A549 (cell line): ENCODE measurements around the gene BPGM. TPM values are rescaled to one million over a fixed set of nuclear protein-coding genes. Genes with fewer than 3 reads are reported as not detected.

Source experiments
- ATAC-seq, 2 experiments: fragments of 200-7000 bp in 1 of 2; fragments of >200 bp in 1 of 2; cut with Nextera tagmentation in 1 of 2; cut with Tn5 transposase in 1 of 2; 3 replicates each; pipeline versions ENCODE4 v1.8.0 to v1.9.1; 2018 to 2020; ENCODE audit warnings: mild to moderate bottlenecking in 1 of 2, moderate library complexity in 1 of 2
- CTCF ChIA-PET: fragments of 300-600 bp; sonication (Branson Sonifier 250); formaldehyde crosslinking; extraction: SDS; loops from one replicate; lab custom pipeline; 2021; ENCODE audit warnings: antibody characterized with exemption, inconsistent platforms; lab: Yijun Ruan, JAX
- POLR2A ChIA-PET: fragments of 350-600 bp; formaldehyde crosslinking; extraction: SDS; loops from one replicate; lab custom pipeline; 2021; ENCODE audit warnings: antibody characterized with exemption, inconsistent platforms; lab: Yijun Ruan, JAX
- DNase-seq, 2 experiments: peaks; one replicate each; pipeline versions ENCODE4 v3.0.0 to v3.0.0-alpha.2; 2011 to 2016; ENCODE audit warnings: low read depth in 1 of 2, low spot score in 1 of 2
- FAIRE-seq: peaks from 2 replicates; lab custom pipeline; 2011; peaks lifted over from hg19 to GRCh38; lab: Jason Lieb, UNC
- H3K27ac ChIP-seq, 2 experiments: fragments of >200 bp; sonication (Bioruptor Twin); formaldehyde crosslinking; 3 replicates each; pipeline ENCODE4 v1.5.1; 2016 to 2017
- H3K4me1 ChIP-seq: fragments of >200 bp; sonication (Bioruptor Twin); formaldehyde crosslinking; 3 replicates; pipeline ENCODE4 v1.6.1; 2016
- H3K4me2 ChIP-seq: fragments of >200 bp; sonication (Bioruptor Twin); formaldehyde crosslinking; 3 replicates; pipeline ENCODE4 v1.6.1; 2016
- H3K4me3 ChIP-seq: fragments of >200 bp; sonication (Bioruptor Twin); formaldehyde crosslinking; 3 replicates; pipeline ENCODE4 v1.5.1; 2016
- H3K9me3 ChIP-seq: fragments of >200 bp; sonication (Bioruptor Twin); formaldehyde crosslinking; 3 replicates; pipeline ENCODE4 v1.6.1; 2016
- EHF ChIP-seq: fragments of 250-450 bp; sonication (Bioruptor Pico); IDR thresholded peaks from 2 replicates; pipeline ENCODE4 v1.5.0; 2020; ENCODE audit warnings: mild to moderate bottlenecking
- FOSL2 ChIP-seq, 2 experiments: fragments of 450-650 bp in 1 of 2; fragments of >200 bp in 1 of 2; sonication (Bioruptor Twin) in 1 of 2; formaldehyde crosslinking; IDR thresholded peaks; 2 replicates each; pipeline versions ENCODE4 v1.5.0 to v1.6.1; 2016 to 2020; ENCODE audit warnings: mild to moderate bottlenecking in 1 of 2, moderate library complexity in 1 of 2
- GATA3 ChIP-seq: IDR thresholded peaks from 2 replicates; pipeline ENCODE4 v1.6.1; 2012; ENCODE audit warnings: borderline replicate concordance
- HEYL ChIP-seq: fragments of 250-450 bp; sonication (Bioruptor Pico); IDR thresholded peaks from 2 replicates; pipeline ENCODE4 v1.8.0; 2021; ENCODE audit warnings: mild to moderate bottlenecking, moderate library complexity
- MAFK ChIP-seq: fragments of 450-650 bp; IDR thresholded peaks from 2 replicates; pipeline ENCODE4 v1.6.1; 2014; ENCODE audit not compliant: partially characterized antibody
- PHF8 ChIP-seq: fragments of 200-600 bp; sonication (generic); IDR thresholded peaks from 2 replicates; pipeline ENCODE4 v1.6.1; 2016; ENCODE audit warnings: low read depth, mild to moderate bottlenecking, antibody characterized with exemption, moderate library complexity, borderline replicate concordance
- SMC3 ChIP-seq: fragments of >200 bp; sonication (Bioruptor Twin); formaldehyde crosslinking; IDR thresholded peaks from 3 replicates; pipeline ENCODE4 v1.6.1; 2018; ENCODE audit warnings: inconsistent platforms
- ZSCAN20 ChIP-seq: fragments of 250-450 bp; sonication (Bioruptor Pico); IDR thresholded peaks from 2 replicates; pipeline ENCODE4 v1.8.0; 2022; ENCODE audit warnings: mild to moderate bottlenecking, moderate library complexity
- WGBS: methylation state at CpG from one replicate; pipeline ENCODE4 v1.1.6; 2017; ENCODE audit errors: missing lambda C conversion rate; 5-methylcytosine and 5-hydroxymethylcytosine counted together
- polyA plus RNA-seq, 4 experiments: library from polyadenylated mRNA; depleted of rRNA in 3 of 4; stranded (reverse); fragments of >200 nt; fragmentation: RNase III in 1 of 4; extraction: RNeasy Plus Mini Kit Qiagen cat#74134 plus additional on column Dnase treatment in 1 of 4; gene quantifications; 2 replicates in 3 of 4; 3 replicates in 1 of 4; pipeline ENCODE4 v1.2.3, GENCODE V29; 2011 to 2017
- TF ChIP-seq, protein P1 (sequence below): fragments of 150-350 bp; IDR thresholded peaks from 2 replicates; pipeline ENCODE4 v1.6.1; 2014; ENCODE audit warnings: low read depth, mild to moderate bottlenecking, low read length
- TF ChIP-seq, protein P2 (sequence below): fragments of >200 bp; sonication (Bioruptor Twin); formaldehyde crosslinking; IDR thresholded peaks from 3 replicates; pipeline ENCODE4 v1.5.1; 2016
- TF ChIP-seq, protein P3 (sequence below): fragments of 250-450 bp; sonication (Bioruptor Pico); IDR thresholded peaks from 2 replicates; pipeline ENCODE4 v1.5.0; 2021; ENCODE audit warnings: mild to moderate bottlenecking, moderate library complexity, borderline replicate concordance

BPGM gene
- polyA plus RNA-seq, 2 of the 4 experiments (the other 2 are of a cell fraction), result 19.4 to 28.3 TPM

DNA sequence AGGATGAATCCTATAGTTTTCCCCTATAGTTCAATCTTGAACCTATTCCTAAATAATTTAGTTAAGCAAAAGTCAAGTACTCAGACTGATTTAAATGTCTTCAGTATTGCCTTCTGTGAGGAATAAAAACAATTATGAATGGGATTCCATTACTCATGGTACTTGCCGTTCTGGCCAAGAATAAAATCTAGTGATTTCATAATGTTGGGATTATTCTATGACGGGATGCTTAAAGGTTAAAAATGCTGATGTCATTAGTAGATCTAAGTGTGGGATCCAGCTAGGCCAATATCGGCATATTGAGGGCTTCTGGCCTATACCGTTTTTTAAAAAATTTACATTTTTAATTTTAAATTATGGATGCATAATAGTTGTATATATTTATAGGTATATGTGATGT is 5.3 kb downstream of the BPGM start (continued):
- TF ChIP-seq, protein P1, sequence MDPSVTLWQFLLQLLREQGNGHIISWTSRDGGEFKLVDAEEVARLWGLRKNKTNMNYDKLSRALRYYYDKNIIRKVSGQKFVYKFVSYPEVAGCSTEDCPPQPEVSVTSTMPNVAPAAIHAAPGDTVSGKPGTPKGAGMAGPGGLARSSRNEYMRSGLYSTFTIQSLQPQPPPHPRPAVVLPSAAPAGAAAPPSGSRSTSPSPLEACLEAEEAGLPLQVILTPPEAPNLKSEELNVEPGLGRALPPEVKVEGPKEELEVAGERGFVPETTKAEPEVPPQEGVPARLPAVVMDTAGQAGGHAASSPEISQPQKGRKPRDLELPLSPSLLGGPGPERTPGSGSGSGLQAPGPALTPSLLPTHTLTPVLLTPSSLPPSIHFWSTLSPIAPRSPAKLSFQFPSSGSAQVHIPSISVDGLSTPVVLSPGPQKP, result no peak
- TF ChIP-seq SMC3 (no peak), HEYL (CRISPR knock-in tag) (no peak)
- TF ChIP-seq, protein P2, sequence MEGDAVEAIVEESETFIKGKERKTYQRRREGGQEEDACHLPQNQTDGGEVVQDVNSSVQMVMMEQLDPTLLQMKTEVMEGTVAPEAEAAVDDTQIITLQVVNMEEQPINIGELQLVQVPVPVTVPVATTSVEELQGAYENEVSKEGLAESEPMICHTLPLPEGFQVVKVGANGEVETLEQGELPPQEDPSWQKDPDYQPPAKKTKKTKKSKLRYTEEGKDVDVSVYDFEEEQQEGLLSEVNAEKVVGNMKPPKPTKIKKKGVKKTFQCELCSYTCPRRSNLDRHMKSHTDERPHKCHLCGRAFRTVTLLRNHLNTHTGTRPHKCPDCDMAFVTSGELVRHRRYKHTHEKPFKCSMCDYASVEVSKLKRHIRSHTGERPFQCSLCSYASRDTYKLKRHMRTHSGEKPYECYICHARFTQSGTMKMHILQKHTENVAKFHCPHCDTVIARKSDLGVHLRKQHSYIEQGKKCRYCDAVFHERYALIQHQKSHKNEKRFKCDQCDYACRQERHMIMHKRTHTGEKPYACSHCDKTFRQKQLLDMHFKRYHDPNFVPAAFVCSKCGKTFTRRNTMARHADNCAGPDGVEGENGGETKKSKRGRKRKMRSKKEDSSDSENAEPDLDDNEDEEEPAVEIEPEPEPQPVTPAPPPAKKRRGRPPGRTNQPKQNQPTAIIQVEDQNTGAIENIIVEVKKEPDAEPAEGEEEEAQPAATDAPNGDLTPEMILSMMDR, result no peak
- TF ChIP-seq, protein P3, sequence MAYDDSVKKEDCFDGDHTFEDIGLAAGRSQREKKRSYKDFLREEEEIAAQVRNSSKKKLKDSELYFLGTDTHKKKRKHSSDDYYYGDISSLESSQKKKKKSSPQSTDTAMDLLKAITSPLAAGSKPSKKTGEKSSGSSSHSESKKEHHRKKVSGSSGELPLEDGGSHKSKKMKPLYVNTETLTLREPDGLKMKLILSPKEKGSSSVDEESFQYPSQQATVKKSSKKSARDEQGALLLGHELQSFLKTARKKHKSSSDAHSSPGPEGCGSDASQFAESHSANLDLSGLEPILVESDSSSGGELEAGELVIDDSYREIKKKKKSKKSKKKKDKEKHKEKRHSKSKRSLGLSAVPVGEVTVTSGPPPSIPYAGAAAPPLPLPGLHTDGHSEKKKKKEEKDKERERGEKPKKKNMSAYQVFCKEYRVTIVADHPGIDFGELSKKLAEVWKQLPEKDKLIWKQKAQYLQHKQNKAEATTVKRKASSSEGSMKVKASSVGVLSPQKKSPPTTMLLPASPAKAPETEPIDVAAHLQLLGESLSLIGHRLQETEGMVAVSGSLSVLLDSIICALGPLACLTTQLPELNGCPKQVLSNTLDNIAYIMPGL (CRISPR knock-in tag), result no peak

DNA sequence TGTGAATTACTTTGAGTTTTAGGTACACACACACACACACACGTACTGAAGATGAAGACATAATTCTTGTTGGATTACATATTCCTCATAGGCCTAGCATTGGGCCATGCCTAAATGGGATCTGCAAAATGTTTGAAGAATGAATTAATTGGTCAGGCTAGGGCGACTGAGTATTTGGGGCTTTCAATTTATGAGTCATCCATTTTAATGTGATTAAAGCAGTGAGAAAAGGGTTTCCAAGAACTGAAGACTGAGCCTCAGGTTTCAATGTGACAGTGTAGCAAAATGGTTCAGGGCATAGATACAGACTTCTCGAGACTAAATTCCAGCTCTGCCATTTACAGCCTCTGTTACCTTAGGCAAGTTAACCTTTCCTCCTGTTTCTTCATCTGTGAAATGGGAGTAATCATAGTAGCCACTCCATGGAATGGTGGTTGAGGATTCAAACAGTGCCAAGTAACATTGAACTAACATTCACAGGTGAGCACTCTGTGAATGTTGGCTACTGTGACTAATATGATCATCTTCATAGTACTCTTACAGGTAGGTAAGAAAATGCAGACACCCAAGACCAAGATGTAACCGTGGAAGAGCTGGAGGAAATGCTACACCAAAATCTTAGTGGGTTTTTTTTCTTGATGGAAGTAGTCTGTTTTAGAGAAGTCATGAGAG is 7.6 kb downstream of the BPGM start:
- TF ChIP-seq FOSL2 (IDR thresholded peaks at IDR 0.05), result no peak
- TF ChIP-seq FOSL2 (CRISPR knock-in tag; IDR thresholded peaks at IDR 0.05), result peak; percentile 52; the same call in 1 of the 2 replicates
- no peak for TF ChIP-seq EHF
- ATAC-seq (no peak), FAIRE-seq (no peak), DNase-seq (no peak)
- no peak overlapping the region for H3K4me3 ChIP-seq
- ChIA-PET POLR2A (no interaction called here), CTCF (interaction anchor here (1.1 to 1.4 kb wide), 5 partner anchors 8 to 140 kb away, joined by 3 to 5 read pairs (median 3); no protein-coding TSS in a partner anchor)
- H3K9me3 ChIP-seq, result no peaks in the 10 kb centered on the region
- H3K4me1 ChIP-seq, result peaks cover 7% of the 10 kb centered on the region; the same call in 1 of the 3 replicates
- H3K4me2 ChIP-seq, result no peak overlapping the region
- no peak overlapping the region for H3K27ac ChIP-seq
- WGBS, result 46% methylated on average over 4 of the region's 4 CpGs

DNA sequence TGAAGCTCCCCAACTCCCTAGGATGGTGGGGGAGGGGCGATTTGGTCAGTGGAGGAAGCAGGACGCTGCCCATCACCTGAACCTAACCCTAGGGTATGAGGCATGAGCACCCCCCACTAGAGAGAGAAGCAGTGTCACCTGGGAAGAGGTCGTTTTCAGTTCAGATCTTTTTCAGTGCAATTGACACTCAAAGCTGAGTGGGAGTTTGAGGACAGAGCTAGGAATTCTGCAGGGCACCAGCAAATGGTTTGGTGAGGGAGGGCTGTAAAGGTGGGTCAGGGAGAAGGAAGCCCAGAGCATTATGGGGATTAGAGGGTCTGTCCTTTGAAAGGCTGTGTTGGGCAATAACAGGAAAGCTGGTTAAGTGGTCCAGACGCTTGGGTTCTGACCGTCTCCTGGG is 10.9 kb downstream of the BPGM start:
- FAIRE-seq, result no peak
- no peak for DNase-seq
- ChIA-PET POLR2A (interaction anchor here (2.5 kb wide), 1 partner anchor 12 kb away, joined by 8 read pairs; the partner anchor contains the start of gene BPGM), CTCF (interaction anchor here (0.9 to 3.0 kb wide), 7 partner anchors 11 to 225 kb away, joined by 3 to 24 read pairs (median 4); partner anchors contain the start of gene BPGM)
- no peak for TF ChIP-seq ZSCAN20 (CRISPR knock-in tag)
- no peak for TF ChIP-seq SMC3
- TF ChIP-seq PHF8, result no peak
- no peak overlapping the region for H3K4me3 ChIP-seq
- no peaks in the 10 kb centered on the region for H3K9me3 ChIP-seq
- H3K4me2 ChIP-seq, result no peak overlapping the region
- 58% methylated on average over 5 of the region's 5 CpGs for WGBS
- no peak overlapping the region for H3K27ac ChIP-seq
- H3K4me1 ChIP-seq, result peaks cover 10% of the 10 kb centered on the region; the same call in 1 of the 3 replicates
- ATAC-seq, result no peak

DNA sequence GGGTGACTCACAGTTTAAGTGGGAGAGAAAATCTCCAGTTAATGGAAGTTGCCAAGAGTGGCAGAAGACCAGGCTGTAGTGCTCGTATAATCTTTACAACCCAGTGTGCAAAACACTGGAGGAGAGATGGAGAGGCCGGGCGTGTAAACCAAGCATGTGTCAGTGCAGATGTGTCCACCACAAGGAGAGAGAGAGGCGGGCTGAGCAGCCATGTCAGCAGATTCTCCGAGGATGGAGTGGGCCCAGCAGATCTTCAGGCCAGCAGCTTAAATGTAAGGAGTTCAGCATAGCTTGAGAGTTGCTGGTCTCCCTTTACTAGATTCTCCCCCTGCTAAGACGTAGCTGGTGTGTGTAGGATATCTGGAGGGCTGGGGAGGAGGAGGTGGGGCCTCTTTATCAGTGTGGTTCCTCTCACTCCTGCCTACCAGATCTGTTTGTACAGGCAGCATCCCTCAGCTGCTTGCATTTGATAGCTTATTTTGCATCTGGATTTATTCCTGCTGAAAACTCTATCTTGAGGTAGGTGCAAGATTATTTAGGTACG is 13.7 kb downstream of the BPGM start:
- 92% methylated on average over 7 of the region's 7 CpGs for WGBS
- Histone ChIP-seq H3K27ac (no peak overlapping the region), H3K9me3 (no peaks in the 10 kb centered on the region), H3K4me3 (no peak overlapping the region), H3K4me2 (no peak overlapping the region), H3K4me1 (peaks cover 10% of the 10 kb centered on the region; the same call in 1 of the 3 replicates)
- no peak for FAIRE-seq
- ChIA-PET POLR2A (interaction anchor here (0.7 to 1.4 kb wide), 2 partner anchors 13 to 14 kb away, joined by 3 to 4 read pairs; partner anchors contain the start of gene BPGM), CTCF (interaction anchor here (0.6 to 2.6 kb wide), 9 partner anchors 9 to 105 kb away, joined by 3 to 8 read pairs (median 5); no protein-coding TSS in a partner anchor)
- no peak for ATAC-seq
- TF ChIP-seq GATA3 (no peak), MAFK (peak; percentile 25)
- DNase-seq, result no peak
